Measurements from ENCODE around the gene CABLES1.

The CABLES1 gene

GRCh38 chr18:23113576-23113975 is 21.7 kb upstream of the CABLES1 start:
- DNase-seq (ENCODE audit: low spot score): no peak

GRCh38 chr18:23114171-23114881 is 21.0 kb upstream of the CABLES1 start:
- no peak for DNase-seq (ENCODE audit: low spot score)

- DNase-seq (ENCODE audit: low spot score): no peak
Measured at GRCh38 chr18:23114911-23115310, 20.4 kb upstream of the CABLES1 start.

DNA sequence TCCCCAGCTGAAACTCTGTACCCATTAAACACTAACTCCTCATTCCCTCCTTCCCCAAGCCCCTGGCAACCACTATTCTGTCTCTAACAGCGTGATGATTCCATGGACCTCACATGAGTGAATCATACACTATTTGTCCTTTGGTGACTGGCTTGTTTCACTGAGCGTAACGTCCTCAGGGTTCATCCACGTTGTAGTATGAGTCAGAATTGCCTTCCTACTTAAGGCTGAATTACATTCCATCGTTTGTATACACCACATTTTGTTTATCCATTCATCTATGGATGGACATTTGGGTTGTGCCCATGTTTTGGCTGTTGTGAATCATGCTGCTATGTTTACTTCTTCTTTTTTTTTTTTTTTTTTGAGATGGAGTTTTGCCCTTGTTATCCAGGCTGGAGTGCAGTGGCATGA is 19.6 kb upstream of the CABLES1 start:
- peak; percentile 84 for DNase-seq (ENCODE audit: low spot score)

DNA sequence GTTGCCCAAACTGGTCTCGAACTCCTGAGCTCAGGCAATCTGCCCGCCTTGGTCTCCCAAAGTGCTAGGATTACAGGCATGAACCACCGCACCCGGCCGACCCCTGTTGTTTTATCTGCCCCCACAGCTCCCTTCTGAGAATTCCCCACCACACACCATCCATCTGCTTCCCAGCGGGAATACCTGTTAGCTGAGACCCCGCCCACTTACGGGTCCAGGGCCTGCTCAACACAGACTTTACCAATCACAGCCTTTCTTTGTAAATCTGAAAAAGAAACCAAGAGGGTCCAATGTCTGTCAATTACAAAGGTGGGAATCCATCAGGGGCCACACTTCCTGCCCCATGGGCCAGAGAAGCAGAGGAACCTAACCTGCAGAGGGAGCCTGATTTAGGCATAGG is 14.2 kb upstream of the CABLES1 start:
- no peak for DNase-seq (ENCODE audit: low spot score)

DNA sequence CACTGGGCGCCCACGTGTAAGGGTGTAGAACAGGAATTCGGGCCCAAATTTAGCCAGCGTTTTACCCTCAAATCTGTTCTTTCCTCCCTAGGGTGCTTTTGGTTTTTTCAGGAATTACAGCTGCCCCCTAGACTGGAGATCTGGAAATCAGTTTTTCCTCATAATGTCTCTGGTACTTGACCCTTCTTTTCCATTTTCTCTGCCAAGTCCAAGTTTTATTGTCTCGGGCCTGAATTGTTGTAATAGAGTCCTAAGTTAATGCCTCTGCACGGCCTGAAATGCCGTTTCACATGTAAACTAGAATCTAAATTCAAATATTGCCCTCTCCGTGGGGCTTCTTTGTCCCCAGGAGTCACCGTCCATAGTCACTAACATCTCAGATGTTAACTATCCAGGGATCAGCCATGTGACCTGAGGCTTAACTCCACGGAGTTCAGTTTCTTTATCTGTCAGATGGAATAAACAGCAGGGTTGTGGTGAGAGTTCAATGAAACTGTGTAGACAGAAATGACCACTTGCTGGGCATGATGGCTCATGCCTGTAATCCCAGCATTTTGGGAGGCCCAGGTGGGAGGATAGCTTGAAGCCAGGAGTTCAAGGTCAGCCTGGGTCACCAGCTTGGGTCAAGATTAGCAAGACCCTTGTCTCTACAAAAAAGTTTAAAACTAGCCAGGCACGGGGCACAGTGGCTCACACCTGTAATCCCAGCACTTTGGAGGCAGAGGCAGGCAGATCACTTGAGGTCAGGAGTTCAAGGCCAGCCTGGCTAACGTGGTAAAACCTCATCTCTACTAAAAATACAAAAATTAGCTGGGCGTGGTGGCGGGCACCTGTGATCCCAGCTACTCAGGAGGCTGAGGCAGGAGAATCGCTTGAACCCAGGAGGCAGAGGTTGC is 12.7 kb upstream of the CABLES1 start:
- no peak for DNase-seq (ENCODE audit: low spot score)

GRCh38 chr18:23126376-23127056 is 8.8 kb upstream of the CABLES1 start:
- DNase-seq (ENCODE audit: low spot score): peak; percentile 52

DNA sequence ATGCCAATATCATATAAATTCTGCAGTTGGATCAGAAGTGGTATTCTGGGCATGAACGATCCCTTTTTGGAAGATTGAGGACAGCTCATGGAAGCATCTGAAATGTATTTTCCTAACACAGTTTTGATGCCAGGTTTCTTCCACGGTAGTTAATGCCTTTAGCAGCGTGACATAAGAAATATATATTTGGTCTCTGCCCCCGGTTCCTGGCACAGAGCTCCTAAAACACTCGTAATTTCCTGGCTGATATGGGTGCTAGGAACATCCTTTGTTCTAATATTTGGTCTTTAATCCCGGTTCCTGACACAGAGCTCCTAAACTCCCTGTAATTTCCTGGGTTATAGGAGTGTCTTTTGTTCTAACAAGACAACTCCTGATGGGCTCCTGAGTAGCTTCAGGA is 8.2 kb upstream of the CABLES1 start:
- no peak for DNase-seq (ENCODE audit: low spot score)

DNA sequence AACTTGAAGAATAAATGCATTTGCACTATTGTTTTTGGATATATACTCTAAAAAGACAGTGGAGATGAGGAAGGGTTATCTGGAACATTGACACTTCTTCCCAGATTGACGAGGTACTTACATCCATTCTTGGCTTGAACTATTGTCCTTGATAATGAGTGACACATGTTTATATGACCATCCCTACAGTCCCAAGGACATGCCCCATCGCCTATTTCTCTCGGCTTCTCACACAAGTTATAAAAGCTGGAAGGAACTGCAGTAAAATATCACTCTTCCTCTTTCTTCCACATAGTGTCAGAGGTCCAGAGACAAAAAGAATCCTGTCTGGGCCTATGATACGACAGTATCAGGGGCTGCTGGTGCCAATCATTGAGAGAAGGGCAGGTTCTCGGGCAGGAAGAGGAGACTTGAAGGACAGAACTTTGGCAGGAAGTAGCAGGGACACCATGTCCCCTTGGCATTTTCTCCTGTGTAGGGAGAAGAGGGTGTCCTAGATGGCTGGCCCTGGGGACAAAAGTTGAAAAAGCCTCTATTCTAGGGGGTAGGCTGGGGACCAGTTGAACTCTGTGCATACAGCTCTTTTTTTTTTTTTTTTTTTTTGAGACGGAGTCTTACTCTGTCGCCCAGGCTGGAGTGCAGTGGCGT is 5.8 kb upstream of the CABLES1 start:
- DNase-seq (ENCODE audit: low spot score): no peak

GRCh38 chr18:23131693-23132319 is 3.5 kb upstream of the CABLES1 start:
- DNase-seq (ENCODE audit: low spot score): peak; percentile 69

- no peak for DNase-seq (ENCODE audit: low spot score)
Measured at GRCh38 chr18:23133860-23134779, 1.2 kb upstream of the CABLES1 start.

DNA sequence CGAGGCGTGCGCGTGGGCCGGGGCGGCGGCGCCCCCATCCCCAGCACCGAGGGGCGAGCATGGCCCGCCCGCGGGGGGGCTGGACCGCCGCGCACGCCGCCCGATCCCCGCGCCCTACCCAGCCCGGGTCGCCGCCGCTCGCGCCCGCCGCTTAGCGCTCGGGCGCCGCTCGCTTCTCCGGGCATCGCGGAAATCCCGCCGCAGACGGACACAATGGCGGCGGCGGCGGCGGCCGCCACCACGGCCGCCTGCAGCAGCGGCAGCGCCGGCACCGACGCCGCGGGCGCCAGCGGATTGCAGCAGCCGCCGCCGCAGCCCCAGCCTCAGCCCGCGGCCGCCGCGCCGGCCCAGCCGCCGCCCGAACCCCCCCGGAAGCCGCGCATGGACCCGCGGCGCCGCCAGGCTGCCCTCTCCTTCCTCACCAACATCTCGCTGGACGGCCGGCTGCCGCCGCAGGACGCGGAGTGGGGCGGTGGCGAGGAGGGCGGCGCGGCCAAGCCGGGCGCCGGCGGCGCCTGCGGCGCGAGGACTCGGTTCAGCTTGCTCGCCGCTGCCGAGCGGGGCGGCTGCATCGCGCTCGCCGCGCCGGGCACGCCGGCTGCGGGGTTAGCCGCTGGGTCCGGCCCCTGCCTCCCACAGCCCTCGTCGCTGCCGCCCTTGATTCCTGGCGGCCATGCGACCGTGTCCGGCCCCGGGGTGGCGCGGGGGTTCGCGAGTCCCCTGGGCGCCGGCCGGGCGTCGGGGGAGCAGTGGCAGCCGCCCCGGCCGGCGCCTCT is 453 bp downstream of the CABLES1 start:
- peak; percentile 53 for DNase-seq (ENCODE audit: low spot score)

DNA sequence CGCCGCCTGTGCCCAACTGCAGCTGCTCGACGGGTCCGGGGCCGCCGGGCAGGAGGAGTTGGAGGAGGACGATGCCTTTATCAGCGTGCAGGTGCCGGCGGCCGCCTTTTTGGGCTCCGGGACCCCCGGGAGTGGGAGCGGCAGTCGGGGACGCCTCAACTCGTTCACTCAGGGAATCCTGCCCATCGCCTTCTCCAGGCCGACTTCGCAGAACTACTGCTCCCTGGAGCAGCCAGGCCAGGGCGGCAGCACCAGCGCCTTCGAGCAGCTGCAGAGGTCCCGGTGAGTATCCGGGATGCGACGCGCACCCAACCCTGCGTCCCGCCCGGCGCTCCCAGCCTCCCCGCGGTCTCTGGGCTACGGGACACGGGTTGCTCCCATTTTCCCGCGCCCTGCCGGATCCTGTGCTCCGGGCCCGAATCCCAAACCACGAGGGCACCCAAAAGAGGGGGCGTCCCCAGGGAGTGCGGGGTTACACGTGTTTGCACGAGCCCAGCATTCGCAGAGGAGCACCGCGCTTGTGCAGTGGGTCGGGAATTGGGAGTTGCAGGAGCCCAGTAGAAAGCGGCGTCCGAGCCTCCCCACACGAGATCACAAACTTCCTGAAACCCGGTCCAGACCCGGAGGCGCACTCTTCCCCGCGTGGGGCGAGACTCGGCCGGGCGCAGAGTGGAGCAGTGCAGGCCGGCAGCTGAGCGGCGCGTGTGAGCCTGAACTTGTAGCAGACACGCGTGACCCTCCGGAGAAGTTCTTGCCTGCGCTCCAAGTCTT is 1.2 kb downstream of the CABLES1 start:
- peak; percentile 59 for DNase-seq (ENCODE audit: low spot score)

DNA sequence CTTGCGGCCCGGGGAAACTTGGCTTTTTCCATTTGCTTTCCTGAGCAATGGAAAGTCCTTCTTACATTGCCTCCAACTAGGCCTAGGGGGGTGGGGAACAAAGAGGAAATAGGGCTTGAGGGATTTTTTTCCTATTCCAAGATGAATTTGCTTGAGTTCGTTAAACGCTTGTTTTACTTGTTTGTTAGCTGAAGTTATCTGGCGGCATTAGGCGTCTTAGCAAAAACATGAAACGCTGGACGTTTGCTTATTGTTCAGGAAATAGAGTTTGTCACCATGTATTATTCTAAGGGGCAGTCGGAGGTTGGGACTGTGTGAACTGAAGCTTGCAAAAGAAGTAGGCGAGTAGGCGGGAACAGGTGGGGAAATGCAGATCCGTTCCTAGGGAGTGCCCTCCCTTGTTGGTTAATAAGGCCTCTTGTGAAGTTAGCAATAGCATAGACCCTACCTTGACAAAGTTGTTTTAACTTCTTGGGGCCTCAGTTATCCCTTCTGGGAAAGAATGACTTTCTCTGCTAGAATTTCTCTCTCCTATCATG is 1.9 kb downstream of the CABLES1 start:
- no peak for DNase-seq (ENCODE audit: low spot score)

GRCh38 chr18:23137788-23138216 is 2.5 kb downstream of the CABLES1 start:
- no peak for DNase-seq (ENCODE audit: low spot score)

GRCh38 chr18:23138471-23138870 is 3.2 kb downstream of the CABLES1 start:
- no peak for DNase-seq (ENCODE audit: low spot score)

DNA sequence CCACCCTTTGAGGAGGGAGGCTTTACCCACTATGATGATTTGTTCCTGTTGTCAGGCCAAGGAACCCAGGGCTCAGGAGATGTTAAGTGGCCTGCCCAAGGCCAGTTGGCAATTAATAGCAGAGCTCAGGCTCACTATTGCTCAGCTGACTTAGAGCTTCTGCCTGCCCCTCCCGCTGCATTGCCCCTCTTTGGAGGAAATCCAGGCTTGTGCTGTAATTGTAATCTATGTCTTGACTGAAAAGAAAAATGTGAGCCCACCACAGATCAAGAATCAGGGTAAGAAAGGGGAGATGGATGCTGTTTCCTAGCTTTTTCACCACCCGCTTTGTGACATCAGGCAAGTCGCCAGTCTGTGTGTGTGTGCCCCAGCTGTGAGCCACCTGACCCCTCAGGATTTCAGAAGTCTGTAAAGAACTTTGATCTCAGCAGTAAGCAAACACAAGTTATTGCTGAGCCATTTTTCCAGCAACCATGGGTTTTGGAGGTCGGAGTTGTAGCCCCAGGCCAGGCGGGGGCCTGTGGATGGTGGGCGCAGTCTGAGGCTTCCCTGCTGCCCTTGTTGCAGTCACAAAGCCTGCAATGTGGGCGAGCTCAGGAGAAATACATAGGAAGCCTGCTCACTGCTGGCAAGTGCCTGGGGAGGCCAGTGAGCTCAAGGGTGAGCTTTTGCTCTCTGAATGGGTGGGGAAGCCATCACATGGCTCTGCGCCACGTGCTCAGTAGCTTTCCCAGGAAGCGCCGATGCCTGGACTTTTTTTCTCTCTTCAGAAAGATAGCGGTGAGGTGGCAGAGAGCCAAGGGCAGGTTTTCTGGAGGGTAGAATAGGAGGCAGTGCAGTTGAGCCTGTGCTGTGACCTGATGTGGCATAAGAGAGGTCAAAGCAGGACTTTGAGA is 6.1 kb downstream of the CABLES1 start:
- DNase-seq (ENCODE audit: low spot score): no peak

Data from AG08395 (cell line).